BE2C (cell line): ENCODE data around the gene SPIC. TPM values are rescaled to one million over a fixed set of nuclear protein-coding genes. Genes with fewer than 3 reads are reported as not detected.

ENCODE experiments used
- DNase-seq: peaks from one replicate; pipeline ENCODE4 v3.0.0-alpha.2; 2020
- H3K27me3 ChIP-seq: fragments of 250-450 bp; sonication (Bioruptor Pico); 2 replicates; pipeline ENCODE4 v1.5.1; 2020; ENCODE audit warnings: mild to moderate bottlenecking
- H3K36me3 ChIP-seq: fragments of 250-450 bp; sonication (Bioruptor Pico); 2 replicates; pipeline ENCODE4 v1.5.1; 2020; ENCODE audit warnings: mild to moderate bottlenecking
- H3K4me1 ChIP-seq: fragments of 250-450 bp; sonication (Bioruptor Pico); 2 replicates; pipeline ENCODE4 v1.5.1; 2020
- H3K4me3 ChIP-seq: 2 replicates; pipeline ENCODE4 v1.5.1; 2011; ENCODE audit warnings: low read depth, low read length
- H3K9me3 ChIP-seq: fragments of 250-450 bp; sonication (Bioruptor Pico); 2 replicates; pipeline ENCODE4 v1.5.1; 2020
- polyA plus RNA-seq: library from polyadenylated mRNA; unstranded; fragments of >200 nt; gene quantifications from one replicate; pipeline ENCODE4 v1.2.1, GENCODE V29; 2012; ENCODE audit warnings: low read depth, missing spikeins; ENCODE audit not compliant: insufficient read length, insufficient read depth
- TF ChIP-seq, protein P1 (sequence below): IDR thresholded peaks from 2 replicates; pipeline ENCODE4 v1.5.1; 2012; ENCODE audit warnings: mild to moderate bottlenecking, low read depth, low read length

Gene SPIC
- not detected for polyA plus RNA-seq

DNA sequence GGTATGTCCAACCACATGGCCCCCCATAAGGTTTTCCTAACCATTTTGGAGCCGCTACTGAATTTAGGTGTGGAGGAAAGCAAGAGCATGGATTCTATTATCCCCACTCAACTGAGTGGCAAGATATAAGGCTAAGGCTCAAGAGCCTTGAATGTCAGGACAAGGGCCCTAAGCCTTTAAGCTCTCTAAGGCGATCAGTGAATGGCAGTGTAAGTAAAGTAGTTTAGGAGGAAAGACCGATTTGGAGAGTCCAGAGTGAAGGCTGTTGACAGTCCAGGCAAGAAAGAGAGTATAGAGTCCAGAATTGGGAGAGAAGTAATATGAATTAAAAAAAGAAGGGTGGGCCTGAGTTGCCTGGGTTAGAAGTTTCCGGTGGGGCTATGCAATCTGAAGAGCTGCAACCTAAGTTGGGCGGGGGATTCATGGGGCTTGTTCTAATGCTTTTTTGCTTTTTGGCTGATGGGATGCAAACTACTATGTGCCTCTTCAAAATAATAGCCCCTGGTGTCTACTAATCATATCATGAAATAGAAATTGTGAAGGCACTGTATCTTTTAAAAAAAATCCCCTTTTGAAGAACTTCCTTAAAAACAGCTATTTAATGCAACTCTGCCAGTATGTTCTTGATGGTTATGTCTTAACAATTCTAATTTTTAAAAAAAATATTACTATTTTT, at the start of gene SPIC:
SPIC (plus strand) TSS at position 626 of the 676 bp plus-strand sequence. CDS start 1,569 bp downstream, outside the sequence.
- H3K4me1 ChIP-seq = no peaks in the 10 kb centered on the region
- no peaks in the 10 kb centered on the region for H3K9me3 ChIP-seq
- TF ChIP-seq, protein P1, sequence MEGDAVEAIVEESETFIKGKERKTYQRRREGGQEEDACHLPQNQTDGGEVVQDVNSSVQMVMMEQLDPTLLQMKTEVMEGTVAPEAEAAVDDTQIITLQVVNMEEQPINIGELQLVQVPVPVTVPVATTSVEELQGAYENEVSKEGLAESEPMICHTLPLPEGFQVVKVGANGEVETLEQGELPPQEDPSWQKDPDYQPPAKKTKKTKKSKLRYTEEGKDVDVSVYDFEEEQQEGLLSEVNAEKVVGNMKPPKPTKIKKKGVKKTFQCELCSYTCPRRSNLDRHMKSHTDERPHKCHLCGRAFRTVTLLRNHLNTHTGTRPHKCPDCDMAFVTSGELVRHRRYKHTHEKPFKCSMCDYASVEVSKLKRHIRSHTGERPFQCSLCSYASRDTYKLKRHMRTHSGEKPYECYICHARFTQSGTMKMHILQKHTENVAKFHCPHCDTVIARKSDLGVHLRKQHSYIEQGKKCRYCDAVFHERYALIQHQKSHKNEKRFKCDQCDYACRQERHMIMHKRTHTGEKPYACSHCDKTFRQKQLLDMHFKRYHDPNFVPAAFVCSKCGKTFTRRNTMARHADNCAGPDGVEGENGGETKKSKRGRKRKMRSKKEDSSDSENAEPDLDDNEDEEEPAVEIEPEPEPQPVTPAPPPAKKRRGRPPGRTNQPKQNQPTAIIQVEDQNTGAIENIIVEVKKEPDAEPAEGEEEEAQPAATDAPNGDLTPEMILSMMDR = no peak
- H3K27me3 ChIP-seq = no peaks in the 10 kb centered on the region
- no peak for DNase-seq
- H3K36me3 ChIP-seq = no peaks in the 10 kb centered on the region
- no peak within 1 kb of the TSS for H3K4me3 ChIP-seq

DNA sequence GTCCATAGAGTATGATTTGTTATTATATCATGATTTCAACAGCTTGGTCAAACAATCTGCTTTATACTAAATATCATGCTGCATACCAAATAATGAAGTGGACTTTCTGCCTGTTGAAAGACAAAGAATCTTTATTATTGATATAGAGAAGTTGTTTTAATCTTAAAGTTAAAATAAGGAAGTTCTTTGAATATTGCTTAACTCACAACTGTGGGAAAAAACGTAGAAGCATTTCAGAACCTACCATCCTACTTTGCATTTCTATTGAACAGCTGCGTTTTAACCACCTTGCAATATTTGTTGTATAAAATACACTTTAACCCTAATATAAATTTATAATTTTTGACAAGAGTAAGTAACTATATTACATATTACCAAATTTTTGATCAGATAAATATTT, 44.7 kb upstream of the SPIC start:
- Histone ChIP-seq H3K27me3 (no peaks in the 10 kb centered on the region), H3K4me3 (no peak overlapping the region), H3K36me3 (no peaks in the 10 kb centered on the region), H3K4me1 (no peaks in the 10 kb centered on the region), H3K9me3 (no peaks in the 10 kb centered on the region)
- DNase-seq = no peak
- TF ChIP-seq, protein P1 = no peak

DNA sequence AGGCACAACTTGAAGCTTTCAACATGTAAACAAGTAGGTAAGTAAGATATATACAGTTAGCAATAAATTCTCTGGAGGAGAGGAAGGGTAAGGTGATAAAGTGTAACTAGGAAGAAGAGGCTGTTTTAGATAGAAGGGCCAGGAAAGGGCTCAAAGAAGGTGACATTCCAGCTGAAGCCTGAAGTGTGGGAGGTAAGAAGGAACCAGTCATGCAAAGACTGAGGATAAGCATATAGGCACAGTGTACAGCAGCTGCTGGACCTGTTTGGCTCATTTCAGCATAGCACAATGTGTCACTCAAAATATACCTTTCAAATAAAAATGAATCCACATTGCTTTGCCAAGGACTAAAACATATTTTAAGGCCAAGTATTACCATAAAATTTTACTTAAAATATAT, 39.0 kb upstream of the SPIC start:
- no peak for DNase-seq
- TF ChIP-seq, protein P1 = no peak
- no peaks in the 10 kb centered on the region for H3K4me1 ChIP-seq
- H3K27me3 ChIP-seq = peaks cover 4% of the 10 kb centered on the region; the same call in 1 of the 2 replicates
- H3K9me3 ChIP-seq = no peaks in the 10 kb centered on the region
- no peaks in the 10 kb centered on the region for H3K36me3 ChIP-seq
- no peak overlapping the region for H3K4me3 ChIP-seq

DNA sequence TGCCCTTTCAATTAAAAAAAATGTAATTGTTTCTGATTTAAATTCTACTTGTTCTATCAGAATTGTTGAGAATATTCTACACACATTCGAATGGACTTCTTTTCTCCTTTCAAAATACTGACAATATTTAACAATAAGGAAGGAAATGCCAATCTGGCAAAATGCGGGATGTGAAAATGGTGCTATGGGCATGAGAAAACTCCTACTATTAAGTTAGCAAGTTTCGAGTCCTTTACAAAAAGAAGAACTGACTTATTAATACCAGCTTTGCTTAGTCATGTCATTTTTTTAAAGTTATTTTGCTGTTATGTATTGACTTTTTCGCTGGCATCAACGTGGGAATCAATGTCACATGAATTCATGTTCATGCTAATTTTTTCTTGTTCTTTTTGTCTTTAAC, 35.9 kb upstream of the SPIC start:
- Histone ChIP-seq H3K4me1 (no peaks in the 10 kb centered on the region), H3K27me3 (peaks cover 4% of the 10 kb centered on the region; the same call in 1 of the 2 replicates), H3K9me3 (no peaks in the 10 kb centered on the region), H3K36me3 (no peaks in the 10 kb centered on the region), H3K4me3 (no peak overlapping the region)
- no peak for DNase-seq
- TF ChIP-seq, protein P1 = no peak

DNA sequence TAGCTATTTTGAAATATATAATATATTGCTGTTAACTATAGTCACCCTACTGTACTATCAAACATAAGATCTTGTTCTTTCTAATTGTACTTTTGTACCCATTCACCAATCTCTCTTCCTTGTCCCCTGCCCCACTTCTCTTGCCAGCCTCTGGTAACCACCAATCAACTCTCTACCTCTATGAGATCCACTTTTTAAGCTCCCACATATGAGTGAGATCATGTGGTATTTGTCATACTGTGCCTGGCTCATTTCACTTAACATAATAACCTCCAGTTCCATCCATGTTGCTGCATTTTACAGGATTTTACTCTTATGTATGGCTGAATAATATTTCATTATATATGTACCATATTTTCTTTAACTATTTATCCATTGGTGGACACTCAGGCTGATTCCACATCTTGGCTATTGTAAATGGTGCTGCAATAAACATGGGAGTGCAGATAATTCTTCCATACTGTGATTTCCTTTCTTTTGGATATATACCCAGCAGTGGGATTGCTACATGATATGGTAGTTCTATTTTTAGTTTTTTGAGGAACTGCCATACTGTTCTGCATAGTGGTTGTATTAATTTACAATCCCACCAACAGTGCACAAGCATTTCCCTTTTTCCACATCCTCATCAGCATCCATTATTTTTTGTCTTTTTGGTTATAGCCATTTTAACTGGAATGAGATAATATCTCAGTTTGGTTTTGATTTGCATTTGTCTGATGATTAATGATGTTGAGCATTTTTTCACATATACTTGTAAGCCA, 33.5 kb upstream of the SPIC start:
- TF ChIP-seq, protein P1 = no peak

DNA sequence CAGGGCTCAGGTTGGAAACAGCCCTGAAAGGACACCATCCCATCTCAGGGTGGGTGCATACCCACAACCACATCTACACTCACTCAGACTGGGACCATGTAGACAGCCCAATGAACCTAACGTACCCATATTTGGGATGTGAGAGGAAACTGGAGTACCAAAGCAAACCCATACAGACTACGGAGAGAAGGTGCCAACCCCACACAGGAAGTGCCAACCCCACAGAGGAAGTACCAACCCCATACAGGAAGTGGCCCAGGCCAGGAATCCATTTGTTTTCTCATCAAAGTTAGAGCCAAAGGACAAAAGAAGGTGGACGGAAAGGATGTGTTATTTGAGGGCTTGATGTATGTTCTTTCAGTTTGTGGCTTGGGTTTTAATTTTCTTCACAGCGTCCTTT, 19.5 kb upstream of the SPIC start:
- Histone ChIP-seq H3K27me3 (no peaks in the 10 kb centered on the region), H3K36me3 (no peaks in the 10 kb centered on the region), H3K9me3 (no peaks in the 10 kb centered on the region), H3K4me3 (no peak overlapping the region), H3K4me1 (no peaks in the 10 kb centered on the region)
- no peak for DNase-seq
- TF ChIP-seq, protein P1 = no peak

More for the DNA sequence above, 33.5 kb upstream of the SPIC start:
- Histone ChIP-seq H3K36me3 (no peaks in the 10 kb centered on the region), H3K9me3 (no peaks in the 10 kb centered on the region), H3K27me3 (peaks cover 4% of the 10 kb centered on the region; the same call in 1 of the 2 replicates), H3K4me1 (no peaks in the 10 kb centered on the region), H3K4me3 (no peak overlapping the region)
- DNase-seq = no peak
